Measurements from ENCODE around the gene PUSL1.
"Not testable (repeated sequence)": the region's sequence is repeated elsewhere in the genome, so short reads cannot be mapped to it uniquely, and the experiment has no call there.

PUSL1 gene

GRCh38 chr1:1311107-1312104 is 3.0 kb downstream of the PUSL1 start:
- DNase-seq = no peak

GRCh38 chr1:1312450-1313314 is 4.3 kb downstream of the PUSL1 start:
- no peak for DNase-seq

GRCh38 chr1:1313500-1314236 is 5.3 kb downstream of the PUSL1 start:
- DNase-seq = no peak

- DNase-seq = no peak
Observed at GRCh38 chr1:1314237-1314586, 5.8 kb downstream of the PUSL1 start.

- DNase-seq = no peak
Observed at GRCh38 chr1:1314678-1315335, 6.4 kb downstream of the PUSL1 start.

GRCh38 chr1:1315435-1315954 is 7.1 kb downstream of the PUSL1 start:
- DNase-seq = no peak

GRCh38 chr1:1316199-1316598 is 7.8 kb downstream of the PUSL1 start:
- not testable (repeated sequence) for DNase-seq

- no peak for DNase-seq
Observed at GRCh38 chr1:1317420-1317819, 9.0 kb downstream of the PUSL1 start.

- peak in 1 of 2 experiments; percentile 9 for DNase-seq
Observed at GRCh38 chr1:1318131-1318652, 9.8 kb downstream of the PUSL1 start.

- DNase-seq = no peak
Observed at GRCh38 chr1:1318777-1319645, 10.6 kb downstream of the PUSL1 start.

- DNase-seq = no peak
Observed at GRCh38 chr1:1319646-1319941, 11.2 kb downstream of the PUSL1 start.

- DNase-seq = no peak
Observed at GRCh38 chr1:1320666-1321448, 12.5 kb downstream of the PUSL1 start.

GRCh38 chr1:1321477-1321876 is 13.1 kb downstream of the PUSL1 start:
- DNase-seq = no peak

GRCh38 chr1:1322418-1322817 is 14.0 kb downstream of the PUSL1 start:
- no peak for DNase-seq

- no peak for DNase-seq
Observed at GRCh38 chr1:1322952-1323351, 14.6 kb downstream of the PUSL1 start.

- DNase-seq = no peak
Observed at GRCh38 chr1:1324084-1324523, 15.7 kb downstream of the PUSL1 start.

GRCh38 chr1:1324524-1325287 is 16.3 kb downstream of the PUSL1 start, which contains the start of the genes CPTP and INTS11:
Gene CPTP (plus strand): TSS chr1:1324802. CDS start chr1:1326911, 2,109 bp downstream.
Gene INTS11 (minus strand): TSS chr1:1324660. CDS start chr1:1324608, 52 bp downstream.
- peak; percentile 69 to 81 for DNase-seq

- no peak for DNase-seq
Observed at GRCh38 chr1:1325288-1326074, 17.1 kb downstream of the PUSL1 start.
